Measurements from ENCODE around the gene TRIP10.

GRCh38 chr19:6765738-6766356 lies 26.4 kb downstream of the TRIP10 start:
- TF ChIP-seq CTCF (IDR thresholded peaks at IDR 0.05) (no peak), POLR2A (IDR thresholded peaks at IDR 0.05) (no peak), EP300 (IDR thresholded peaks at IDR 0.05) (no peak)

Data from ovary (tissue), 3 donors.